ENCODE measurements around the gene PPP1R12B.
A peak's percentile ranks its signal among the peaks of the same experiment; 100 is the strongest.
"Not testable (repeated sequence)": the region's sequence is repeated elsewhere in the genome, so short reads cannot be mapped to it uniquely, and the experiment has no call there.

PPP1R12B gene

GRCh38 chr1:202505356-202505755 is 156.9 kb downstream of the PPP1R12B start:
- Mint-ChIP-seq H3K4me3 (no peak overlapping the region), H3K4me1 (no peaks in the 10 kb centered on the region), H3K27ac (no peak overlapping the region), H3K9me3 (no peaks in the 10 kb centered on the region), H3K27me3 (no peaks in the 10 kb centered on the region), H3K36me3 (peaks cover 23% of the 10 kb centered on the region)
- ATAC-seq: no peak

GRCh38 chr1:202505880-202506575 is 157.5 kb downstream of the PPP1R12B start:
- H3K36me3 Mint-ChIP-seq: peaks cover 23% of the 10 kb centered on the region
- not testable (repeated sequence) for H3K9me3 Mint-ChIP-seq, ATAC-seq, H3K27ac Mint-ChIP-seq, H3K4me1 Mint-ChIP-seq, H3K27me3 Mint-ChIP-seq, H3K4me3 Mint-ChIP-seq

- not testable (repeated sequence) for H3K27me3 Mint-ChIP-seq, H3K9me3 Mint-ChIP-seq, ATAC-seq, H3K4me3 Mint-ChIP-seq, H3K4me1 Mint-ChIP-seq, H3K27ac Mint-ChIP-seq
- peaks cover 28% of the 10 kb centered on the region for H3K36me3 Mint-ChIP-seq
Observed at GRCh38 chr1:202508863-202509262, 160.4 kb downstream of the PPP1R12B start.

- H3K27me3 Mint-ChIP-seq, H3K9me3 Mint-ChIP-seq, H3K4me3 Mint-ChIP-seq, H3K4me1 Mint-ChIP-seq, ATAC-seq, H3K27ac Mint-ChIP-seq: not testable (repeated sequence)
- peaks cover 31% of the 10 kb centered on the region for H3K36me3 Mint-ChIP-seq
Observed at GRCh38 chr1:202513875-202514274, 165.4 kb downstream of the PPP1R12B start.

- peaks cover 5% of the 10 kb centered on the region for H3K4me1 Mint-ChIP-seq
- ATAC-seq: no peak
- H3K4me3 Mint-ChIP-seq: no peak overlapping the region
- peaks cover 2% of the 10 kb centered on the region for H3K9me3 Mint-ChIP-seq
- H3K27ac Mint-ChIP-seq: no peak overlapping the region
- no peaks in the 10 kb centered on the region for H3K27me3 Mint-ChIP-seq
- peaks cover 36% of the 10 kb centered on the region for H3K36me3 Mint-ChIP-seq
Observed at GRCh38 chr1:202516434-202516877, 168.0 kb downstream of the PPP1R12B start.

- H3K4me1 Mint-ChIP-seq, H3K27ac Mint-ChIP-seq, H3K9me3 Mint-ChIP-seq, H3K27me3 Mint-ChIP-seq, ATAC-seq, H3K4me3 Mint-ChIP-seq: not testable (repeated sequence)
- H3K36me3 Mint-ChIP-seq: peaks cover 32% of the 10 kb centered on the region
Observed at GRCh38 chr1:202517146-202517545, 168.6 kb downstream of the PPP1R12B start.

- H3K9me3 Mint-ChIP-seq, H3K4me1 Mint-ChIP-seq, H3K27me3 Mint-ChIP-seq, H3K4me3 Mint-ChIP-seq, ATAC-seq, H3K27ac Mint-ChIP-seq: not testable (repeated sequence)
- peaks cover 28% of the 10 kb centered on the region for H3K36me3 Mint-ChIP-seq
Observed at GRCh38 chr1:202518180-202518579, 169.7 kb downstream of the PPP1R12B start.

GRCh38 chr1:202518905-202519304 is 170.4 kb downstream of the PPP1R12B start:
- not testable (repeated sequence) for H3K9me3 Mint-ChIP-seq, H3K4me3 Mint-ChIP-seq, H3K27ac Mint-ChIP-seq, H3K27me3 Mint-ChIP-seq, H3K4me1 Mint-ChIP-seq, ATAC-seq
- H3K36me3 Mint-ChIP-seq: peaks cover 31% of the 10 kb centered on the region

- not testable (repeated sequence) for H3K4me3 Mint-ChIP-seq, ATAC-seq, H3K4me1 Mint-ChIP-seq, H3K27ac Mint-ChIP-seq, H3K27me3 Mint-ChIP-seq, H3K9me3 Mint-ChIP-seq
- H3K36me3 Mint-ChIP-seq: peaks cover 26% of the 10 kb centered on the region
Observed at GRCh38 chr1:202520129-202520856, 171.8 kb downstream of the PPP1R12B start.

- H3K4me1 Mint-ChIP-seq, H3K27me3 Mint-ChIP-seq, H3K9me3 Mint-ChIP-seq, ATAC-seq, H3K4me3 Mint-ChIP-seq, H3K27ac Mint-ChIP-seq: not testable (repeated sequence)
- peaks cover 28% of the 10 kb centered on the region for H3K36me3 Mint-ChIP-seq
Observed at GRCh38 chr1:202520857-202521216, 172.3 kb downstream of the PPP1R12B start.

- H3K36me3 Mint-ChIP-seq: peaks cover 28% of the 10 kb centered on the region
- not testable (repeated sequence) for ATAC-seq, H3K4me3 Mint-ChIP-seq, H3K27me3 Mint-ChIP-seq, H3K4me1 Mint-ChIP-seq, H3K9me3 Mint-ChIP-seq, H3K27ac Mint-ChIP-seq
Observed at GRCh38 chr1:202521484-202521883, 173.0 kb downstream of the PPP1R12B start.

- Mint-ChIP-seq H3K9me3 (no peaks in the 10 kb centered on the region), H3K27me3 (no peaks in the 10 kb centered on the region), H3K4me3 (no peak overlapping the region), H3K36me3 (peaks cover 28% of the 10 kb centered on the region), H3K27ac (no peak overlapping the region), H3K4me1 (no peaks in the 10 kb centered on the region)
- no peak for ATAC-seq
Observed at GRCh38 chr1:202521886-202522285, 173.4 kb downstream of the PPP1R12B start.

GRCh38 chr1:202526056-202526455 is 177.6 kb downstream of the PPP1R12B start:
- Mint-ChIP-seq H3K4me1 (peaks cover 11% of the 10 kb centered on the region), H3K36me3 (peaks cover 19% of the 10 kb centered on the region)
- not testable (repeated sequence) for H3K27ac Mint-ChIP-seq, ATAC-seq, H3K4me3 Mint-ChIP-seq, H3K9me3 Mint-ChIP-seq, H3K27me3 Mint-ChIP-seq

GRCh38 chr1:202528096-202528722 is 179.7 kb downstream of the PPP1R12B start:
- peaks cover 23% of the 10 kb centered on the region for H3K4me1 Mint-ChIP-seq
- ATAC-seq, H3K4me3 Mint-ChIP-seq, H3K27me3 Mint-ChIP-seq, H3K9me3 Mint-ChIP-seq, H3K36me3 Mint-ChIP-seq, H3K27ac Mint-ChIP-seq: not testable (repeated sequence)

- Mint-ChIP-seq H3K27ac (peak overlapping the region; percentile 74), H3K4me1 (peaks cover 25% of the 10 kb centered on the region)
- not testable (repeated sequence) for H3K27me3 Mint-ChIP-seq, H3K4me3 Mint-ChIP-seq, H3K36me3 Mint-ChIP-seq, ATAC-seq, H3K9me3 Mint-ChIP-seq
Observed at GRCh38 chr1:202530686-202531085, 182.2 kb downstream of the PPP1R12B start.

- no peaks in the 10 kb centered on the region for H3K36me3 Mint-ChIP-seq
- H3K27me3 Mint-ChIP-seq: no peaks in the 10 kb centered on the region
- peak overlapping the region; percentile 10 for H3K4me3 Mint-ChIP-seq
- H3K4me1 Mint-ChIP-seq: peaks cover 25% of the 10 kb centered on the region
- H3K9me3 Mint-ChIP-seq: no peaks in the 10 kb centered on the region
- peak; percentile 78 for ATAC-seq
- peak overlapping the region; percentile 74 for H3K27ac Mint-ChIP-seq
Observed at GRCh38 chr1:202531472-202531811, 182.9 kb downstream of the PPP1R12B start.

All from stimulated activated memory B cell treated with anti-CD40 and anti-IgM and Interleukin-4, amounts not matched to agents 10 μg/mL and 1 μg/mL and 100 μg/mL, for 72 hours (primary cell).